Uterus (tissue), 2 donors: ENCODE data around the gene IGF2BP2.

Source experiments
- CTCF ChIP-seq, 4 experiments: fragments of 200-600 bp in 2 of 4; fragments of 450-650 bp in 2 of 4; sonication (generic) in 2 of 4; IDR thresholded peaks; one replicate each; pipeline ENCODE4 v1.5.1; 2016 to 2019; ENCODE audit warnings: antibody characterized with exemption in 4 of 4, mild to moderate bottlenecking in 2 of 4, moderate library complexity in 1 of 4
- POLR2A ChIP-seq, 2 donors: fragments of 450-650 bp; IDR thresholded peaks; one replicate each; pipeline ENCODE4 v1.6.1; 2016; ENCODE audit warnings: antibody characterized with exemption in 2 of 2, mild to moderate bottlenecking in 1 of 2, moderate library complexity in 1 of 2

DNA sequence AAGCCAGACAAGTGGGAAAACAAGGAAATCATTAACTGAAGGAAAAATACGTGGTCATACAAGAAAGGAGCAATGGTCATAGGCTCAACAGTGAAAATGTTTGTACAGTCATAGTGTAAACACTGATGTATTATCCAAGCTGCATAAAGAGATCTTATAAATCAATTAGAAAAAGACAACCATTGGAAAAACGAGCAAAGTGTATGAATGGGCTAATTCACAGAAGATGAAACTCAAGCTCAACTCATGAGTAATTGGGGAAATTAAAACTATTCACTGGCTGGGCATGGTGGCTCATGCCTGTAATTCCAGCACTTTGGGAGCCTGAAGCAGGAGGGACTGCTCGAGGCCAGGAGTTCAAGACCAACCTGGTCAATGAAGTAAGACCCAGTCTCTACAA, 6.4 kb upstream of the IGF2BP2 start:
- no peak for TF ChIP-seq CTCF (IDR thresholded peaks at IDR 0.05)
- TF ChIP-seq POLR2A (IDR thresholded peaks at IDR 0.05): no peak
